Measurements from ENCODE around the gene ARHGEF28.

- TF ChIP-seq POLR2A (IDR thresholded peaks at IDR 0.05; ENCODE audit: low read depth, low read length) (no peak), POLR2AphosphoS5 (IDR thresholded peaks at IDR 0.05; ENCODE audit: low read depth, low read length) (no peak), TAF1 (IDR thresholded peaks at IDR 0.05; ENCODE audit: borderline replicate concordance, low read depth, low read length) (no peak)
These were observed 100.1 kb downstream of the ARHGEF28 start for GRCh38 chr5:73726071-73726470.
